Inferior parietal cortex (tissue), 1 donor: ENCODE measurements around the gene TCEAL8.

ENCODE experiments used
- DNase-seq: peaks from one replicate; pipeline ENCODE4 v3.0.0-alpha.2; 2016; ENCODE audit errors: extremely low spot score

Gene TCEAL8

GRCh38 chrX:103214870-103215424 lies 40.0 kb downstream of the TCEAL8 start, which contains the start of gene BEX4:
BEX4 (plus strand) TSS chrX:103215108; CDS start chrX:103216154, 1,046 bp downstream.
- DNase-seq, result peak; percentile 81

- DNase-seq, result no peak
These were observed 42.1 kb downstream of the TCEAL8 start for GRCh38 chrX:103212749-103213457.

GRCh38 chrX:103211012-103211715 lies 43.8 kb downstream of the TCEAL8 start:
- DNase-seq, result peak; percentile 66

- no peak for DNase-seq
These were observed 44.9 kb downstream of the TCEAL8 start for GRCh38 chrX:103210056-103210455.
